Measurements from ENCODE around the gene PCDHB3.

PCDHB3 gene

GRCh38 chr5:141149812-141150211 lies 49.5 kb downstream of the PCDHB3 start, which contains the start of gene PCDHB6:
Gene PCDHB6 (plus strand): TSS chr5:141150057. CDS start chr5:141150258, 201 bp downstream.
- no peaks in the 10 kb centered on the region for H3K4me1 ChIP-seq (ENCODE audit: control insufficient read depth, insufficient read depth, low read length)
- H3K4me3 ChIP-seq (ENCODE audit: low read depth, low read length) = no peak within 1 kb of the TSS
- H3K27ac ChIP-seq (ENCODE audit: extremely low read depth, low read depth, low read length) = no peak within 1 kb of the TSS
- ChIA-PET POLR2A (no interaction called here), CTCF (interaction anchor here (0.6 to 1.6 kb wide), 8 partner anchors 14 to 282 kb away, joined by 3 to 8 read pairs (median 4); partner anchors contain the start of genes PCDHB11, PCDHB2 and PCDHB7)
- TF ChIP-seq INSM2 (tag by site-specific recombination; IDR thresholded peaks at IDR 0.05) (no peak), ZBTB21 (tag by site-specific recombination; IDR thresholded peaks at IDR 0.05) (no peak), ZNF404 (tag by site-specific recombination; IDR thresholded peaks at IDR 0.05) (no peak), HOXD13 (CRISPR knock-in tag; IDR thresholded peaks at IDR 0.05; ENCODE audit: borderline replicate concordance) (no peak), ZNF600 (tag by site-specific recombination; IDR thresholded peaks at IDR 0.05) (no peak), ZNF830 (tag by site-specific recombination; IDR thresholded peaks at IDR 0.05; ENCODE audit: low read depth) (no peak), ZNF654 (tag by site-specific recombination; IDR thresholded peaks at IDR 0.05; ENCODE audit: low read depth) (no peak), ZNF223 (tag by site-specific recombination; IDR thresholded peaks at IDR 0.05) (no peak), RBAK (tag by site-specific recombination; IDR thresholded peaks at IDR 0.05) (no peak), KLF9 (tag by site-specific recombination; IDR thresholded peaks at IDR 0.05; ENCODE audit: low read depth) (no peak), ZNF555 (tag by site-specific recombination; conservative IDR thresholded peaks at IDR 0.05) (no peak), ZNF501 (tag by site-specific recombination; IDR thresholded peaks at IDR 0.05) (no peak), ZNF701 (tag by site-specific recombination; IDR thresholded peaks at IDR 0.05) (no peak), ZBTB11 (tag by site-specific recombination; conservative IDR thresholded peaks at IDR 0.05; ENCODE audit: low read depth) (no peak), SP7 (tag by site-specific recombination; IDR thresholded peaks at IDR 0.05) (no peak), ZNF175 (tag by site-specific recombination; IDR thresholded peaks at IDR 0.05) (no peak)
- TF ChIP-seq, protein P1, sequence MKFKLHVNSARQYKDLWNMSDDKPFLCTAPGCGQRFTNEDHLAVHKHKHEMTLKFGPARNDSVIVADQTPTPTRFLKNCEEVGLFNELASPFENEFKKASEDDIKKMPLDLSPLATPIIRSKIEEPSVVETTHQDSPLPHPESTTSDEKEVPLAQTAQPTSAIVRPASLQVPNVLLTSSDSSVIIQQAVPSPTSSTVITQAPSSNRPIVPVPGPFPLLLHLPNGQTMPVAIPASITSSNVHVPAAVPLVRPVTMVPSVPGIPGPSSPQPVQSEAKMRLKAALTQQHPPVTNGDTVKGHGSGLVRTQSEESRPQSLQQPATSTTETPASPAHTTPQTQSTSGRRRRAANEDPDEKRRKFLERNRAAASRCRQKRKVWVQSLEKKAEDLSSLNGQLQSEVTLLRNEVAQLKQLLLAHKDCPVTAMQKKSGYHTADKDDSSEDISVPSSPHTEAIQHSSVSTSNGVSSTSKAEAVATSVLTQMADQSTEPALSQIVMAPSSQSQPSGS (tag by site-specific recombination; IDR thresholded peaks at IDR 0.05; ENCODE audit: low read depth) = no peak
- TF ChIP-seq, protein P2, sequence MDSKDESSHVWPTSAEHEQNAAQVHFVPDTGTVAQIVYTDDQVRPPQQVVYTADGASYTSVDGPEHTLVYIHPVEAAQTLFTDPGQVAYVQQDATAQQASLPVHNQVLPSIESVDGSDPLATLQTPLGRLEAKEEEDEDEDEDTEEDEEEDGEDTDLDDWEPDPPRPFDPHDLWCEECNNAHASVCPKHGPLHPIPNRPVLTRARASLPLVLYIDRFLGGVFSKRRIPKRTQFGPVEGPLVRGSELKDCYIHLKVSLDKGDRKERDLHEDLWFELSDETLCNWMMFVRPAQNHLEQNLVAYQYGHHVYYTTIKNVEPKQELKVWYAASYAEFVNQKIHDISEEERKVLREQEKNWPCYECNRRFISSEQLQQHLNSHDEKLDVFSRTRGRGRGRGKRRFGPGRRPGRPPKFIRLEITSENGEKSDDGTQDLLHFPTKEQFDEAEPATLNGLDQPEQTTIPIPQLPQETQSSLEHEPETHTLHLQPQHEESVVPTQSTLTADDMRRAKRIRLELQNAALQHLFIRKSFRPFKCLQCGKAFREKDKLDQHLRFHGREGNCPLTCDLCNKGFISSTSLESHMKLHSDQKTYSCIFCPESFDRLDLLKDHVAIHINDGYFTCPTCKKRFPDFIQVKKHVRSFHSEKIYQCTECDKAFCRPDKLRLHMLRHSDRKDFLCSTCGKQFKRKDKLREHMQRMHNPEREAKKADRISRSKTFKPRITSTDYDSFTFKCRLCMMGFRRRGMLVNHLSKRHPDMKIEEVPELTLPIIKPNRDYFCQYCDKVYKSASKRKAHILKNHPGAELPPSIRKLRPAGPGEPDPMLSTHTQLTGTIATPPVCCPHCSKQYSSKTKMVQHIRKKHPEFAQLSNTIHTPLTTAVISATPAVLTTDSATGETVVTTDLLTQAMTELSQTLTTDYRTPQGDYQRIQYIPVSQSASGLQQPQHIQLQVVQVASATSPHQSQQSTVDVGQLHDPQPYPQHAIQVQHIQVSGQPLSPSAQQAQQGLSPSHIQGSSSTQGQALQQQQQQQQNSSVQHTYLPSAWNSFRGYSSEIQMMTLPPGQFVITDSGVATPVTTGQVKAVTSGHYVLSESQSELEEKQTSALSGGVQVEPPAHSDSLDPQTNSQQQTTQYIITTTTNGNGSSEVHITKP (tag by site-specific recombination; IDR thresholded peaks at IDR 0.05) = no peak
- TF ChIP-seq, protein P3, sequence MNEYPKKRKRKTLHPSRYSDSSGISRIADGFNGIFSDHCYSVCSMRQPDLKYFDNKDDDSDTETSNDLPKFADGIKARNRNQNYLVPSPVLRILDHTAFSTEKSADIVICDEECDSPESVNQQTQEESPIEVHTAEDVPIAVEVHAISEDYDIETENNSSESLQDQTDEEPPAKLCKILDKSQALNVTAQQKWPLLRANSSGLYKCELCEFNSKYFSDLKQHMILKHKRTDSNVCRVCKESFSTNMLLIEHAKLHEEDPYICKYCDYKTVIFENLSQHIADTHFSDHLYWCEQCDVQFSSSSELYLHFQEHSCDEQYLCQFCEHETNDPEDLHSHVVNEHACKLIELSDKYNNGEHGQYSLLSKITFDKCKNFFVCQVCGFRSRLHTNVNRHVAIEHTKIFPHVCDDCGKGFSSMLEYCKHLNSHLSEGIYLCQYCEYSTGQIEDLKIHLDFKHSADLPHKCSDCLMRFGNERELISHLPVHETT (tag by site-specific recombination; IDR thresholded peaks at IDR 0.05) = no peak
- TF ChIP-seq, protein P4, sequence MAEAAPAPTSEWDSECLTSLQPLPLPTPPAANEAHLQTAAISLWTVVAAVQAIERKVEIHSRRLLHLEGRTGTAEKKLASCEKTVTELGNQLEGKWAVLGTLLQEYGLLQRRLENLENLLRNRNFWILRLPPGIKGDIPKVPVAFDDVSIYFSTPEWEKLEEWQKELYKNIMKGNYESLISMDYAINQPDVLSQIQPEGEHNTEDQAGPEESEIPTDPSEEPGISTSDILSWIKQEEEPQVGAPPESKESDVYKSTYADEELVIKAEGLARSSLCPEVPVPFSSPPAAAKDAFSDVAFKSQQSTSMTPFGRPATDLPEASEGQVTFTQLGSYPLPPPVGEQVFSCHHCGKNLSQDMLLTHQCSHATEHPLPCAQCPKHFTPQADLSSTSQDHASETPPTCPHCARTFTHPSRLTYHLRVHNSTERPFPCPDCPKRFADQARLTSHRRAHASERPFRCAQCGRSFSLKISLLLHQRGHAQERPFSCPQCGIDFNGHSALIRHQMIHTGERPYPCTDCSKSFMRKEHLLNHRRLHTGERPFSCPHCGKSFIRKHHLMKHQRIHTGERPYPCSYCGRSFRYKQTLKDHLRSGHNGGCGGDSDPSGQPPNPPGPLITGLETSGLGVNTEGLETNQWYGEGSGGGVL (tag by site-specific recombination; IDR thresholded peaks at IDR 0.05) = no peak
- no peaks in the 10 kb centered on the region for H3K9me3 ChIP-seq (ENCODE audit: control insufficient read depth, insufficient read depth, low read depth, low read length)
- no peaks in the 10 kb centered on the region for H3K36me3 ChIP-seq (ENCODE audit: control insufficient read depth in 2 of 2, insufficient read depth in 1 of 2, low read length in 2 of 2)

All from HEK293 (cell line).